Activated T-helper 17 cell treated with anti-CD3 and anti-CD28 coated beads, Interleukin-2, amount 50 U/mL, for 72 hours (primary cell): ENCODE data around the gene TSPAN5. TPM values are rescaled to one million over a fixed set of nuclear protein-coding genes. Genes with fewer than 3 reads are reported as not detected.

Experiments used
- ATAC-seq: fragments of 150-1000 bp; cut with Tn5 transposase; replicated peaks from 2 replicates; pipeline ENCODE4 v1.10.0; 2021; ENCODE audit warnings: mild to moderate bottlenecking, moderate library complexity
- H3K27ac Mint-ChIP-seq: one replicate; pipeline ENCODE4 v1.8.0; 2022; ENCODE audit warnings: mixed read lengths
- H3K27me3 Mint-ChIP-seq: one replicate; pipeline ENCODE4 v1.8.0; 2022; ENCODE audit warnings: mixed read lengths
- H3K36me3 Mint-ChIP-seq: one replicate; pipeline ENCODE4 v1.8.0; 2022; ENCODE audit warnings: low read depth, mild to moderate bottlenecking, mixed read lengths
- H3K4me1 Mint-ChIP-seq: one replicate; pipeline ENCODE4 v1.8.0; 2022; ENCODE audit warnings: mixed read lengths
- H3K4me3 Mint-ChIP-seq: one replicate; pipeline ENCODE4 v1.8.0; 2022; ENCODE audit warnings: mild to moderate bottlenecking, mixed read lengths
- H3K9me3 Mint-ChIP-seq: one replicate; pipeline ENCODE4 v1.8.0; 2022; ENCODE audit warnings: mixed read lengths
- total RNA-seq, 2 donors: library from RNA; stranded (reverse); gene quantifications; one replicate each; pipeline ENCODE4 v1.2.3, GENCODE V29; 2022

Gene TSPAN5
- total RNA-seq, 2 donors from 2014 or later: 17.8 to 19.0 TPM

DNA sequence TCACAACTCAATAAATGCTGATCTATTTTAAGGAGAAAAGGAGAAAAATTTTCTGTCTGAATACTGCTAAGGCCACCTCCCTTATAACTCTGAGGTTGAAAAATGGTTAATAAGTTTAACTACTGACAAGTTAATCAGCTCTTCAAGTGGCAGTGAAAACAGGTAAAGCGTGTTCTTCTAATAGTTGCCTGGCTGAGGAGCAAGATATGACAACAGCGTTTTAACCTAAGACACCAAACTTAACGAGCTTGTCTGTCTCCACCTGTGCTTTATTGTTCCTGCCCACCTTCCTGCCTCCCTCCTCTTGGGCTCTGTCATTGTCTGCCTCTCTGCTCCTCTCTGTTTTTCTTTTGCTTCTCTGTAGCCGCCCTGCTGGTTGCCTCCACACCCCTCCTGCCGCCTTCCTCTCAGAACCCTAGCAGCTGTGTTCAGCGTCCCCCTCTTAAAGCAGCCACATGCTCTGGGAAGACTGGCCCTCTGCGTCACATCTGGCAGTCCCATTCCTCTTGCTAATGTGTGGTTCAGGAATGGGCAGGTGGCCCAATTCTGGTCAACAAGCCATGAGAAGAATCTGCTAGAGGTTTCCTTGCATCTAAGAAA, 4.3 kb upstream of the TSPAN5 start:
- Mint-ChIP-seq H3K36me3 (peaks cover 8% of the 10 kb centered on the region), H3K4me3 (peak overlapping the region; percentile 91), H3K4me1 (peaks cover 44% of the 10 kb centered on the region), H3K27ac (peak overlapping the region; percentile 99), H3K27me3 (no peaks in the 10 kb centered on the region), H3K9me3 (no peaks in the 10 kb centered on the region)
- ATAC-seq: peak; percentile 7

- H3K27me3 Mint-ChIP-seq: no peaks in the 10 kb centered on the region
- no peaks in the 10 kb centered on the region for H3K9me3 Mint-ChIP-seq
- H3K4me1 Mint-ChIP-seq: peaks cover 44% of the 10 kb centered on the region
- ATAC-seq: no peak
- peaks cover 15% of the 10 kb centered on the region for H3K36me3 Mint-ChIP-seq
- peak overlapping the region; percentile 99 for H3K27ac Mint-ChIP-seq
- H3K4me3 Mint-ChIP-seq: peak overlapping the region; percentile 91
Measured at GRCh38 chr4:98662055-98662453, 3.6 kb upstream of the TSPAN5 start.

DNA sequence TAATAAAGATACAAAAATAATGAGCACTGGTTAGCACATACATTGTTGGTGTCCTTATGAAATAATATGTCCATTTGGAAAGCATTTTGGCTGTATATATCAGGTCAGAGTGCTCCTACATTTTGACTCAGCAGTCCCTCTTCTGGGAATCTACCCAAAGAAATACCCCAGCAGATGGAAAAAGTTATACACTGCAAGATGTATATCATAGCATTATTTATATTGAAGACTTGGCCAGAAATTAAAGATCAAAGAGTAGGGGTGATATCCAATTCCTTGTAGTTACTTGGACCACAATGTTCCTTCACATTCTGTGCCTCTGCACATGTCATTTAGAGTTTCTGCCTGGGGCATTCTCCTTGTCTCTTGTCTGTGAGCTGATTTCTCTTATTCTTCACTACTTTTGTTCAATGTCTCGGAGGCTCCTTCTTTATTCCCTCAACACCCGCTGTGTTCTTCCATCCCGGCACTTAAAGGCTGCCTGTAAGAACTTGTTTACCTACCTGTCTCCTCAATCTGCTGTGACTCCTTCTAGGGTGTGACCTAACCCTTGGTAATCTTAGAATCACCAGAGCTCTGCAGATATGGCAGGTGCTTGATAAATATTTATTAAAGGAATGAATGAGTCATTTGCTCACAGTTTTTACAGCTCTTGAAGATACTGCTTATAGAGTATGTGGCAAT, 3.1 kb upstream of the TSPAN5 start:
- H3K27ac Mint-ChIP-seq: peak overlapping the region; percentile 99
- H3K27me3 Mint-ChIP-seq: no peaks in the 10 kb centered on the region
- H3K36me3 Mint-ChIP-seq: peaks cover 16% of the 10 kb centered on the region
- peaks cover 49% of the 10 kb centered on the region for H3K4me1 Mint-ChIP-seq
- H3K9me3 Mint-ChIP-seq: no peaks in the 10 kb centered on the region
- peak overlapping the region; percentile 91 for H3K4me3 Mint-ChIP-seq
- ATAC-seq: no peak

- peak overlapping the region; percentile 81 for H3K27ac Mint-ChIP-seq
- H3K36me3 Mint-ChIP-seq: peaks cover 16% of the 10 kb centered on the region
- H3K9me3 Mint-ChIP-seq: no peaks in the 10 kb centered on the region
- peaks cover 60% of the 10 kb centered on the region for H3K4me1 Mint-ChIP-seq
- ATAC-seq: peak; percentile 4
- no peaks in the 10 kb centered on the region for H3K27me3 Mint-ChIP-seq
- H3K4me3 Mint-ChIP-seq: peak overlapping the region; percentile 87
Measured at GRCh38 chr4:98659741-98660462, 1.5 kb upstream of the TSPAN5 start.

- Mint-ChIP-seq H3K27me3 (no peaks in the 10 kb centered on the region), H3K36me3 (peaks cover 16% of the 10 kb centered on the region), H3K4me3 (peak overlapping the region; percentile 87), H3K4me1 (peaks cover 63% of the 10 kb centered on the region), H3K9me3 (no peaks in the 10 kb centered on the region), H3K27ac (peak overlapping the region; percentile 81)
- ATAC-seq: no peak
Measured at GRCh38 chr4:98659106-98659592, 738 bp upstream of the TSPAN5 start.

DNA sequence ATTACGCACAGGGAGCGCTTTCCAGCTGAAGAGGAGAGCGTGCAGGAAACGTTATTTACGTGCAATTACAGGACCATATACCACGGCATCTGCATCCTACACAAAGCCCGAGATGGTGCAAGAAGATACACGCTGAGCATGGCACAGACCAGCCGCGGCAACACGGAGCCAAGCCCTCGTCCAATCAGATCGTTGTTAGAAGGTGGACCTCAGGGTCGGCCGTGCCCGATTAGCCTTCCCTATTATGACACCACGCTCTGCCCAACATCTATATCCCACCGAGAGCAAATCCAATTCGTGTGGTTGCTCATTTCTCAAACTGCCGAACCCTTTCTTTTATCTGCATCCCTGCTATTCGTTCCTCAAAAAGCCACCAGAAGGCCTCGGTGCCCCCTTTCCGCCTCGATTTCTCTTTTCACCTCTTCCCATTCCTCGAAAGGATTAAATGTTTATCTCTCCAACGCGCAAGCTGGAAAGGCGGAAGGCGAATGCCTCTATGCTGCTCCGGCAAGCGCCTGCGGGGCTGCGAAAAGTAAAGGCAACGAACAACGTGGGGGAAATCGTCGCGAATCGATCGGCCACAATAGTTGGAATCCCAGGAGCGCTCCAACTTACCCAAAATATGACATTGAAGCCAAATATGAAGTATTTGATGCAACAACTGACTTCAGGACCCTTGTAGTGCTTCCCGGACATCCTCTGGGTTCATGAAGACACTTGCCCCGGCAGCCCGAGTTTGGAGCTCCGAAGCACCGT, 702 bp downstream of the TSPAN5 start:
- Mint-ChIP-seq H3K9me3 (no peaks in the 10 kb centered on the region), H3K27me3 (no peaks in the 10 kb centered on the region), H3K4me1 (peaks cover 65% of the 10 kb centered on the region), H3K27ac (peak overlapping the region; percentile 87), H3K4me3 (peak overlapping the region; percentile 94), H3K36me3 (peaks cover 11% of the 10 kb centered on the region)
- peak; percentile 57 for ATAC-seq

- peaks cover 60% of the 10 kb centered on the region for H3K4me1 Mint-ChIP-seq
- peak overlapping the region; percentile 94 for H3K4me3 Mint-ChIP-seq
- no peaks in the 10 kb centered on the region for H3K27me3 Mint-ChIP-seq
- no peak for ATAC-seq
- H3K27ac Mint-ChIP-seq: peak overlapping the region; percentile 87
- H3K36me3 Mint-ChIP-seq: peaks cover 11% of the 10 kb centered on the region
- H3K9me3 Mint-ChIP-seq: no peaks in the 10 kb centered on the region
Measured at GRCh38 chr4:98656886-98657285, 1.5 kb downstream of the TSPAN5 start.

DNA sequence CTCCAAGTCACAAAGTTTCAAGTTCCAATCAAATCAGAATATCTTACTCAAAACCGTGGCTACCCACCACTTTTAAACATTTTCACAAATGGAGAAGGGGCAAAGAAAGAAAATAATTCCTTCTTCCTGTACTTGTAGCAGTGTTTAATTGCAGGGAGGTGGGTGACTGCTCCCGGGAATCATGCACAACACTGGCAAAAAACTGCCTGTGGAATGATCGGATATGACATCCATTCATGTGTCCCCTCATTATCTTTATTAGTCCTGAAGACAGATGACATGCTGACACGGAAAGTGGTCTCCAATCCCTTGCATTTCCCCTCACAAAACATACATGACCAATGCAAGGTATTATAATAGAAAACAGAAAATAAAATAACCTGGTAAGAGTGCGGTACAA, 2.0 kb downstream of the TSPAN5 start:
- H3K27me3 Mint-ChIP-seq: no peaks in the 10 kb centered on the region
- ATAC-seq: no peak
- H3K36me3 Mint-ChIP-seq: peaks cover 11% of the 10 kb centered on the region
- H3K4me1 Mint-ChIP-seq: peaks cover 56% of the 10 kb centered on the region
- peak overlapping the region; percentile 87 for H3K27ac Mint-ChIP-seq
- peak overlapping the region; percentile 94 for H3K4me3 Mint-ChIP-seq
- H3K9me3 Mint-ChIP-seq: no peaks in the 10 kb centered on the region

- ATAC-seq: no peak
- peak overlapping the region; percentile 40 for H3K27ac Mint-ChIP-seq
- no peaks in the 10 kb centered on the region for H3K9me3 Mint-ChIP-seq
- H3K36me3 Mint-ChIP-seq: peaks cover 11% of the 10 kb centered on the region
- no peaks in the 10 kb centered on the region for H3K27me3 Mint-ChIP-seq
- H3K4me1 Mint-ChIP-seq: peaks cover 45% of the 10 kb centered on the region
- H3K4me3 Mint-ChIP-seq: peak overlapping the region; percentile 94
Measured at GRCh38 chr4:98653890-98654867, 4.2 kb downstream of the TSPAN5 start.

DNA sequence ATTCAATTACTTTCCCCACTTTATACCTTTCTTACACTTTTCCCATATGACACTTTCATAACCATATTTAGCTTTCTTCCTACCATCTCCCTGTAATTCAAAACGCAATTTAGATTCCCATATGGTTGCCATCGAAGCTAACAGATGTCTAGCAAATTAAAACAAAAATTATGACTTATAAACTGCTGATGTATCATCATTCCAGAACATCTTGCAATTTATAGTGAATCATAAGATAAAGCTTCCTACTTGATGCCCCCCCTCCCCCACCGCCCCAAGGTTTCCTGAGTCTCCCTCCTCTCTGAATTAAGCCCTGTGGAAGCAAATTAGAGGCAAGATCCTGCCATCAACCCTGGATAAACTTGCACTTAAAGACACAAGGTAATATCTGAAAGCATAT, 5.4 kb downstream of the TSPAN5 start:
- ATAC-seq: no peak
- Mint-ChIP-seq H3K27ac (no peak overlapping the region), H3K4me3 (no peak overlapping the region), H3K36me3 (peaks cover 10% of the 10 kb centered on the region), H3K27me3 (no peaks in the 10 kb centered on the region), H3K4me1 (peaks cover 43% of the 10 kb centered on the region), H3K9me3 (no peaks in the 10 kb centered on the region)

- Mint-ChIP-seq H3K36me3 (no peaks in the 10 kb centered on the region), H3K27me3 (no peaks in the 10 kb centered on the region), H3K4me3 (no peak overlapping the region), H3K4me1 (peaks cover 42% of the 10 kb centered on the region), H3K9me3 (no peaks in the 10 kb centered on the region), H3K27ac (no peak overlapping the region)
- no peak for ATAC-seq
Measured at GRCh38 chr4:98648602-98649001, 9.8 kb downstream of the TSPAN5 start.

DNA sequence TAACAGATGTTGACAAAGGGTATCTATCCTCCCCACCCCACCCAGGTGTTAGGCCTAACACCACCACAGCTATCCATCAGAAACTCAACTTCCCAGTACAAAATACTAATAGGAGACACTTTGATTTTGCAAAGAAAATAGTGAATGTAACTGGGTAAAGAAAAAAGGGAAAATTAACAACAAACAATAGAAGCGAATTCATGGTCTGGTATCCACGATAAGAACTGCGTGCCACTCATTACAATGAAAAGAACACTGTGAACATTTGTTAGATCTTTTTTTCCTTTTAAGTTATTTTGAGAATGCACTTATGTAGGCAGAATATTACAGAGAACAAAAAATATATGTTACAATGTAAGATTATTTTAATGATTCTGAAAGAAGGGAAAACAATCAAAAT, 12.0 kb downstream of the TSPAN5 start:
- Mint-ChIP-seq H3K27ac (no peak overlapping the region), H3K4me1 (peaks cover 48% of the 10 kb centered on the region), H3K27me3 (no peaks in the 10 kb centered on the region), H3K9me3 (no peaks in the 10 kb centered on the region), H3K4me3 (no peak overlapping the region), H3K36me3 (no peaks in the 10 kb centered on the region)
- no peak for ATAC-seq

DNA sequence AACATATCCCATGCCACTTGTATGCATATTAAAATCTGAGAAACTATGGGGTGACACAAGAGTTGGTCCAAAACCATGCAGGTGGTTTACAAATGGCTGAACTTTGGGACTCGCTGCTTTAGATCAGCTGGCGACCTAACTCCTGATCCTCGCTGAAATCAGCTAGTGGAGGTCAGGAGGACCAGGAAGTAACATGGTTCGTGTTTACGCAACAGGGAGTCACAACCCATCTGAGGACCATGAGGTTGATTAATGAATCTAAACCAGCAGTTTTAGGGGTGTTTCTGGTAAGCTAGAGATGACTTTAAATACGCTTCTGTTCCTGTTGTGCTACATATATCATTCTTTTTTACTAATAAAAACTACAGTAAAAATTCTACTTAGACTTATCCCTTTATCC, 12.9 kb downstream of the TSPAN5 start:
- H3K4me1 Mint-ChIP-seq: peaks cover 47% of the 10 kb centered on the region
- no peaks in the 10 kb centered on the region for H3K27me3 Mint-ChIP-seq
- no peaks in the 10 kb centered on the region for H3K36me3 Mint-ChIP-seq
- H3K9me3 Mint-ChIP-seq: no peaks in the 10 kb centered on the region
- H3K4me3 Mint-ChIP-seq: no peak overlapping the region
- H3K27ac Mint-ChIP-seq: no peak overlapping the region
- ATAC-seq: no peak
